ENCODE measurements around the gene MARCHF11.

- TF ChIP-seq CTCF (IDR thresholded peaks at IDR 0.05) (no peak), EZH2 (IDR thresholded peaks at IDR 0.05; ENCODE audit: borderline replicate concordance, insufficient read depth, low read depth, low read length, poor library complexity, severe bottlenecking) (no peak)
Measured at GRCh38 chr5:16057277-16057676, 122.3 kb downstream of the MARCHF11 start.
